AG08396 (cell line): ENCODE data around the gene PRR12.
"Not testable (repeated sequence)": the region's sequence is repeated elsewhere in the genome, so short reads cannot be mapped to it uniquely, and the experiment has no call there.

ENCODE experiments used
- DNase-seq: peaks from one replicate; pipeline ENCODE4 v3.0.0; 2012; ENCODE audit warnings: low spot score, mixed read lengths

PRR12 gene

DNA sequence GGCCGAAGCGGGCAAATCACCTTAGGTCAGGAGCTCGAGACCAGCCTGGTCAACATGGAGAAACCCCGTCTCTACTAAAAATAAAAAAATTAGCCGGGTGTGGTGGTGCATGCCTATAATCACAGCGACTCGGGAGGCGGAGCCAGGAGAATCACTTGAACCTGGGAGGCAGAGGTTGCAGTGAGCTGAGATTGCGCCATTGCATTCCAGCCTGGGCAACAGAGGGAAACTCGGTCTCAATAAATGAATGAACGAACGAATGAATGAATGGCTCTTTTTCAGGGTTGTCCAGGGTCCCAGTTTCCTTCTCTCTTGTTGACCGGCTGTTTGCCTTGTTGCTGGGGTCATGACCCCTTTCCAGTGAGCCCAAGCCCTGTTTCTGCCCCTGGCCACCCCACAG lies 26.9 kb downstream of the PRR12 start:
- DNase-seq = not testable (repeated sequence)

DNA sequence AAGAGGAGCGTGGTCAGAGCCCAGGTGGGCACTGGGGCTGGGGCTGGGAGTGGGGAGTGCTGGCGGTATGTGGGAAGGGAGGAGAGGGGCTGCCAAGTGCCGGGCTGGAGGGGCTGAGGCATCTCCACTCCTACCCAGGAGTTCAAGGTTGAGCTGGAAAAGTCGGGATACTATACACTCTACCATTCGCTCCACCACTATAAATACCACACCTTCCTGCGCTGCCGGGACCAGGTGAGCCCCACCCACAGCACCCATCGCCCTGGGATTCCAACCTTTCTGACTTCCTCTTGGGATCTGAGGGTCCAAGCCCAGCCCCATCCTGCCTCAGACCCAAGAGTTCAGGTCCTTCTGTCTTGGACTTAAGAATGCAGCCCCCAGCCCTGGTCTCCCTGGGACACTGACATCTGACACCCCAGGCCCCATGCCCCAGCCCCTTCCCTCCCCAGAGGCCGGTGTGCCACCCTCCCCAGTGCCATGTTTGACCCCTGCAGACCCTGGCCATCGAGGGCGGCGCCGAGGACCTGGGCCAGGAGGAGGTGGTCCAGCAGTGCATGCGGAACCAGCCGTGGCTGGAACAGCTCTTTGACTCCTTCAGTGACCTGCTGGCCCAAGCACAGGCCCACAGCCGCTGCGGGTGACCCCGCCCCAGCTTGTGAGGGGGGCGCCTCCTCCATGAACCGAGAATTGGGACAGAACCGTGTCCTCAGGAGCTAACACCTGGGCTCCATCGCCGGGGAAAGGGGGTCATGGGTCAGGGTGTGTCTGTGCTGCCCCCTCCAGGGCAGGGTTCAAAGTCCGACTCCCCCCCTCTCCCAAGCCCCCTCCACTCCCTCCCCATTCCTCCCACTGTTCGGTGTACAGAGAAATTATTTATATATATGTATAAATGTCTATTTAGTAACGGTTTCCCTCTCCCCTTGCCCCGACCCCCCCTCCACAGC lies 34.3 kb downstream of the PRR12 start:
- no peak for DNase-seq

DNA sequence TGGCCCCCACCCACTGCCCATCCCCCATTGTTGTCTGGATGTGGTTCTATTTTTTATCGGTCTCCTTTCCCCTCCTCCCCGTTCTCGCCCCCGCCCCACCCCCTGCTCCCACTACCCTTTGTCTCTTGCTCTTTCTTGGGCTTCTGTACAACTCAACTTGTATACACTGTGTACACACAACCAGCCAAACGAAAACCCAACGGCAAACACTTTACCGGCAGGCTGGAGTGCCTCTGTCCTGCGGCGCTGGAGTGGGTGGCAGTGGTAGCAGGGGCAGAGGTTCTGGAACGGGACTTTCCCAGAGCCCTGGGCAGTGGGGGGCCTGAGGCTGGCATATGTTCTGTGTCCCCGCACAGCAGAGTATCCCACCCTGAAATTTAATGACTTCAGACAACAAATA lies 35.2 kb downstream of the PRR12 start:
- DNase-seq = no peak

DNA sequence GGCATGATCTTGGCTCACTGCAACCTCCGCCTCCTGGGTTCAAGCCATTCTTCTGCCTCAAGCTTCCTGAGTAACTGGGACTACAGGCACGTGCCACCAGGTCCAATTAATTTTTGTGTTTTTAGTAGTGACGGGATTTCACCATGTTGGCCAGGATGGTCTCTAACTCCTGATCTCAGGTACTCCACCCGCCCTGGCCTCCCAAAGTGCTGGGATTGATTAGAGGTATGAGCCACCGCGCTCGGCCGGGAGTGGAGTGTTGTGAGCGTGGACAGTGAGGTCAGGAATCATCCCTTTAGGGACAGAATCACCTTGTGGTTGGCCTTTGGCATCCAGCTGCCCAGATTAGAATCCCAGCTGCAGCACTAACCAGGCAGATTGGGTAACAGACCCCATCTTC lies 38.7 kb downstream of the PRR12 start:
- no peak for DNase-seq

DNA sequence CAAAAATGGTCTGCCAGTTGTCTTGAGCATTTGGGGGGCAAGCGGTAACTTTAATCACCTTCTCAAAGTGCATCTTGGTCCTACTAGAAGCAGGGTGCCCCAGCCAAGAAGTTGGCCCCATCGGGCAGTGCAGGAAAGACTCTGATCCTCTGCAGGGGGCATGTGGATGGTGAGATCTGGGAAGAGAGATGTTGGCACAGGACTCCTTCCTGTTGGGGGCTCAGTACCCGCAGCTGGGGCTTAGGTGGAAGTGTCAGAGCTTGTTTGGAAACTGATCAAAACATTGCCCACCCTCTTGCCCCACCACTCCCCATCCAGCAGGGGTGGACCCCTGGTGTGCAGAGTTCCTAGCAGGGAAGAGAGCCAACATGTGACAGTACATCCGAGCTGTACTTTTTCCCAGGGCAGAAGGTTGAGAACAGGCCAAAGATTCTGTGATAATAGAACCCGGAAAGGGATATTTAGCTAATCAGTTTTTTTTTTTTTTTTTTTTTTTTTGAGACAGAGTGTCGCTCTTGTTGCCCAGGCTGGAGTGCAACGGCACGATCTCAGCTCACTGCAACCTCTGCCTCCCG lies 40.1 kb downstream of the PRR12 start:
- no peak for DNase-seq

DNA sequence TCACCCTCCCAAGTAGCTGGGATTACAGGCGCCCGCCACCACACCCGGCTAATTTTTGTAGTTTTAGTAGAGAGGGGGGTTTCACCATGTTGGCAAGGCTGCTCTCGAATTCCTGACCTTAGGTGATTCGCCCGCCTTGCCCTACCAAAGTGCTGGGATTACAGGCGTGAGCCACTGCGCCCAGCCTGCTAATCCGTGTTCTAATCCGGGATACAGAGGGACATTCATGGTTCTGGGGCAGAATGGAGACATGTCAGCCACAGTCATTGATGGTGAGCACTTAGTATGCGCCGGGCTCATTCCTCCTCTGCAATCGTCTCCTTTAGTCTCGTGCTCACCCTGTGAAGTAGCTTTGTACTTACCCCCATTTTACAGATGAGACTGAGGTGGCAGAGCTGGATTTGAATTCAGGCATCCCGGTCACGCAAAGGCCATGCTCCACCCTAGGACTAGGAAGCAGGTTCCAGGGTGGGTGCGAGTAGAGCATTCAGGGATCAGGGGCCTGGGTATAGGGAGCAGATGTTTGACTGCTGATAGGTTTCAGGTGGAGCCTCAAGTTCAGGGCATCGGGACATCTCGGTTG lies 40.7 kb downstream of the PRR12 start:
- no peak for DNase-seq

DNA sequence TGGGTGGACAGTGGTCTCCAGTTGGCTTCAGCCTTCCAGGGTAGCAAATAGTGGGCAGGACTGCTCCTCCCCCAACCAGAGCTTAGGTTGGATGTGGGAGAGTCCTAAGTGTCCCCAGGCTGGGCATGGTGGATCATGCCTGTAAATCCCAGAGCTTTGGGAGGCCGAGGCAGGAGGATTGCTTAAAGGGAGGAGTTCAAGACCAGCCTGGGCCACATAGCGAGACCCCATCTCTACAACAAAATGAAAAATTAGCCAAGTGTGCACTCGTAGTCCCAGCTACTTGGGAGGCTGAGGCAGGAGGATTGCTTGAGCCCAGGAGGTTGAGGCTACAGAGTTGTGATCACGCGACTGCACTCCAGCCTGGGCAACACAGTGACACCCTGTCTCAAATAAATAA lies 41.6 kb downstream of the PRR12 start:
- DNase-seq = no peak

DNA sequence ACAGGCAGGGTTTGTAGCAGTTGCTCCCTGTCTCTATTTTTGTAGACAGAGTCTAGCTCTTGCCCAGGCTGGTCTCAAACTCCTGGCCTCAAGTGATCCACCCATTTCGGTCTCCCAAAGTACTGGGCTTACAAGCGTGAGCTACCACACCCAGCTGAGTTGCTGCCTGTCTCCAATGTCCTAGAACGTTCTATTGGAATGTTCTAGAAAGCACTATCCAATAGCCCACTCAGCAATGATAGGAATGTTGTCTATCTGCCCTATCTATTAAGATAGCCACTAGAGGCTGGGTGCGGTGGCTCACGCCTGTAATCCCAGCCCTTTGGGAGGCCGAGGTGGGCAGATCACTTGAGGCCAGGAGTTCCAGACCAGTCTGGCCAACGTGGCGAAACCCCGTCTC lies 42.3 kb downstream of the PRR12 start:
- DNase-seq = not testable (repeated sequence)

DNA sequence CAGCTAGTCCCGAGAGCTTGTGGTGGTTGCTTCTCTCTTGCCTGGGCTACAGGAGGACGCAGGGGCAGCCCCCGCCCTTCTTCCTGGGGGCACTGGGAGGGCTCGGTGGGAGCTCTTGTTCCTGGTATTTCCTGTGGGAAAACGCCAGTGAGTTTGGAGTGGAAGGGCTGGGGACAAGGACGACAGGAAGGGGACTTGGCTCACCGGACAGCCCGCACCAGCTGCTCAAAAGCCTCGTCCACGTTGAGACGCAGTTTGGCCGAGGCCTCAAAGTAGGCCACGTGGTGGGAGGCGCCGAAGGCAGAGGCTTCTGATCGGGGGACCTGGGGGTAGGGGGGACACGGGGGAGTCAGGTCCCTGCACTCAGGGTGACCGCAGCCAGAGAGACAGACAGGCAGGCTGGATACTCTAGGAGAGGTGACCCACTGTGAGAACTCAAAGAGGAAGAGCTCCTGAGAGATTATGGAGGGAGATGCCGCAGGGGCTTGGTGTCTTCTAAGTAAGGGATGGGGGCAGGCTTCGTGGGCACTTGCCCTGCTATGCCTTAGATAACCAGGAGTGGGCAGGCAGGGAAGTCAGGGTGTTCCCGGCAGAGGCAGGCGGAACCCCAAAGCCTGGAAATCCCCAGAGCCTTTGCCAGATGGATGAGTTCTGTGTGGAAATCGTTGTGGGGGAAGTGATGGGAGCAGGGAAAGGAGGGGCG lies 44.7 kb downstream of the PRR12 start:
- no peak for DNase-seq

DNA sequence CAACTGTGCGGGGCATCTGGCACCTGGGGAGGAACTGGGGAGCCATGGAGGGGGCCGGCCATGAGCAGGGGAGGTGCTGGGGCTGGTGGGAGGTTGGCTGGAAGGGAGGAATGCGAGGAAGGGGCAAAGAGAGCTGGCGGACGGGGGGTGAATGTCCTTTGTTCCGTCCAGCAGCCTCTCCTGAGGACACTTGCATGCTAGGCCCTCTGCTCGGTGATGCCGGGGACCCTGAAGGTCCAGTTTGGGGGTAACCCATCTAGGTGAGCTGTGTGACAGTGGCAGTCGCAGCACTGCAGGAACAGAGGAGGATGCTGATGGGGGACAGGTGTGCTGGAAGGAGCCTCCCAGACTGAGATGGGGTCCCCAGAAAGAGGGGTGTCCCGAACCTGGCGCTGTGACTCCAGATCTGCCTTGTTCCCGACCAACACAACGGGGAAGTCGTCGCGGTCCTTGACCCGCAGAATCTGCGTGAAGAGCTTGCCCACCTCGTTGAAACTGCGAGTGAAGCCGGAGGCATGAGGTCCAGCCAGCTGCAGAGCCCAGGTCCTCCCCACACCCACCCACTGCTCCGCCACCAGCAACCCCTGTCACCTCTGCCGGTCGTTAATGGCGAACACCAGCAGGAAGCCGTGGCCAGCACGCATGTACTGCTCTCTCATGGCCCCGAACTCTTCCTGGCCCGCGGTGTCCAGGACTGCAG lies 45.4 kb downstream of the PRR12 start:
- no peak for DNase-seq

DNA sequence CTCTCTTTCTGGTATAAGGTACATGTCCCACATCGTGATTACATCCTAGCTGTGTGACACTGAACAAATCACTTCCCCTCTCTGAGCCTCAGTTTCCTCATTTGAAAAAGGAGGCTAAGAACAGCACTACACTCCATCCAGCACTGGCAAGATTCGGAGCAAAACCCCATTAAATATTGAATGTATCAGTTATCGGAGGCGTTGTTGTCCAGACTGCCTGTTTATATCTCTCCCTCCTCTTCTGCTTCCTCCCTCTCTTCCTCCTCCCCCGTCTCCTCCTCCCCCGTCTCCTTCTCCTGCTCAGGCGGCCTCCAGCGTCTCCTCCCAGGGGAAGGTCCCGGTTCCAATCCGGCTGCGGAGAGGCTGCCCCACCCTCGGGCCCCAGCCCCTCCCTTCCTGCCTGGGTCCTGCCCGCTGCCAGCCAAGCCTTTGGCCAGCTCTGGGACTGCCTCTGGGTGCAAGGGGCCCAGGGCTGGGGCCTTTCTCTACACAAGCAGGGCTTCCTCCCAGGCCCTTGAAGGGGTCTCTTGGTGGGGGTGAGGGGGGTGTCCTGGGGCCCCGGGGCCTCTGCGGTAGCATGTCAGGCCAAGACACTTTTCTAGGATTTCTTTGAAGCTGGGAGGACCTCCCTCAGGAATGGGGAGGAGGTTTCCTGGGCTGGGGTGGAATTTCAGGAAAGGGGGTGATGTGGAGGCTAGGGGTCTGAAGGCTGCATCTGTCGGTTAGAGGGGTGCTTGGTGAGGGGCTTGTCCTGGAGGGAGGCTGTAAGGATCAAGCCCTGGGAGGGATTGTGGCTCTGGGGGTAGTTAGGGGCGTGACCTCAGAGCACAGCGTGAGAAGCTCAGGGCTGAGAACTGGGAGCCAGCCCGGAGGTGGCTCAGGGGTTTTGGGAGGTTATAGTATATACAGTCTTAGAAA lies 47.1 kb downstream of the PRR12 start:
- peak; percentile 87 for DNase-seq

DNA sequence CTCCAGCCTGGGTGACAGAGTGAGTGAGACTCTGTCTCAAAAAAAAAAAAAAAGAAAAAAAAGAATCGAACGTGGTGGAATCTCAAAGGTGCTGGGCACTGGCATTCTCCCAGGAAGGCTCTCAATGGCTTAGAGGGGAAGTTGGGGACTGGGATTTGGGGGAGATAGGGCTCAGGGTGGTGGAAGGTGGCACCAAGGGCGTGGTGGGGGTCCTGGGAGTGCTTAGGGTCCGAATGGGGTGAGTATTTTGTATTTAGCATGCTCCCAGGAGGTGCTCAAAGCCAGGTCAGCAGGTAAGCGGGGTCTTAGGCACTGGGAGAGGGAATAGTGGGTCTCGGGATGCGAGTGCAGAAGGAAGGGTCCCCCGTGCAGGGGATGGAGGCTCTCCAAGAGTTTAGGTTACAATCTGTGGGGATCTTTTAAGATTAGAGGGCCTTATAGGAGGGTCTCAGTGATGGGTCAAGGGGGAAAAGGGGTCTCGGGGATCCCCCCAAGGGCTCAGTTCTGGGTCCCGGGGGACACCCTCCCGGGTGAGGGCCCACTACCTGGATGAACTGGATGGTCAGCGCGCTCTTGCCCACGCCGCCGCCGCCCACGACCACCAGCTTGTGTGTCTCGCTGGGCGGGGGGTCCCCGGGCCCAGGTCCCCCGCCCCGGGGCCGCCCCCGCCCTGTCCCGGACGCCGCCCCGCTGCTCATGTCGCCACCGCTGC lies 48.6 kb downstream of the PRR12 start:
- no peak for DNase-seq

DNA sequence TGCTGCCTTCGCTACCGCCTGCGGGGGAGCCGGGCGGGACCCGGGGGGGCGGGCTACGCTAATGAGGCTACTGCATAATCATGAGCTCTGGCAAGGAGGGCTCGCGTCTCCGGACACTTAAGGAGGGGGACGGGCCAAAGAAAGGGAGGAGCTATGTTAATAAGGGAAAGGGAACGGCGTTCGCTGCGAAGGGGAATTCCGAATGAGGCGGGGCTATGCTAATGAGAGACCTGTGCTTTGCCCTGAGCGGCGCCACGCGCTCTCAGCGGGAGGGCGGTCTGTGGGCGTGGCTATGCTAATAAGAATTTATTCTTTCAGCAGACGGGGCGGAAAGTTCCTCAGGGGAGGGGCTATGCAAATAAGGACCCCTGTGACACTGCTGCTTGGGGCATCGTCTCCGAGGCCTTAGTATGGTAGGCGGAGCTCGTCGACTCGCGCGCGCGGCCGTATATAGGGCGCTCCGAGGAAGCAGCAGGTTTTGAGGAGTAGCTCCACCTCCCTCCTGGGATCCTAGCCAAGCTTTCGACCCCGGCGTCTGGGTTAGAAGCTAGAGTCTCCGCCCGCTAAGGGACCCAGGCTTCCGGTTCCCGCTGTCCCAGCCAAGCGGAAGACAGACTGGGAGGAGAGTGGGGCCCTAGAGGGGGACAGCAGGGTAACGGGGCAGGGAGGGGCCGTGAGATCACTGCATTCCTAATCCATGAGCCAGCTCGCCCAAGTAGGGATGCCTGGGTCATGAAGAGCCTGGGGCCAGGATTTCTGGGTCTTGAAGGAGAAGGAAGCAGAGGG lies 49.3 kb downstream of the PRR12 start, which contains the start of gene RRAS:
TSS of gene RRAS (minus strand) at position 31 of the 786 bp plus-strand sequence. CDS start 45 bp downstream, outside the sequence.
- DNase-seq = peak; percentile 97

DNA sequence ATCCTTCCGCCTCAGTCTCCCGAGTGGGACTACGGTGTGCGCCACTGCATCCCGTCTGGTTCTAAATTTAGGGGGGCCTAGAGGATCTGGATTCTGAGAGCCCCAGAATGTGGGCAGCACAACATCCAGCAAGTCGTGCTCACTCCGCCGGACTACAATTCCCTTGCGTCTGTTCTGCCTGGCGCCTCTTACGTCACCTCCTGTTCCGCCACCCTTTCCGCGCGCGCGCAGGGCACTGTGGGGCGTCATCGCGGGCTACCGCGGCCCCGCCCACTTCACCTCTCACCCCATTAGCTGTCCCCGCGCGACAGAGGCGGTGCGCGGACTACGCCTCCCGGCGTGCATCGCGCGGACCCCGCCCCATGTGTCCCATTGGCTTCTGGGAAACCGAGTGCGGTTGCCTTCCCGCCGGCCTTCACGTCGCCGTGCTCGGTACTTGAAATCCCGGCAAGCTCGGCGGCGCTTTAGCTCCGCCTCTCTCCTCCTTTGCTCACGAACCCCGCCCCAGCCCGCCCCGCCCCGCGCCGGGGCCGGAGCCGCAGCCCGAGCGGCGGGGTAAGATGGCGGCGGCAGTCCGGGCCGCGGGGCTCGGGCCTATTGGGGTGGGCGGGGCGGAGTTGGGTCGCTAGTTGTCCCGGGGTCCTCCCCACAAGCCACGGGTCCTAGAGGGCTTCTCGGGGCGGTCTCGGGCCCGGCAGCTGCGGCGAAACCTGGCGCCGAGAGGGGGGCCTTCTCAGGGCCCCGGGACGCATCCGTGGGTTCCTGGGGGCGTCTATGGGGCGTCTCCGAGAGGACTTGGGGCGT lies 50.9 kb downstream of the PRR12 start, which contains the start of gene SCAF1:
TSS of gene SCAF1 (plus strand) at position 522 of the 804 bp plus-strand sequence. CDS start 2,818 bp downstream, outside the sequence.
- peak; percentile 98 for DNase-seq

DNA sequence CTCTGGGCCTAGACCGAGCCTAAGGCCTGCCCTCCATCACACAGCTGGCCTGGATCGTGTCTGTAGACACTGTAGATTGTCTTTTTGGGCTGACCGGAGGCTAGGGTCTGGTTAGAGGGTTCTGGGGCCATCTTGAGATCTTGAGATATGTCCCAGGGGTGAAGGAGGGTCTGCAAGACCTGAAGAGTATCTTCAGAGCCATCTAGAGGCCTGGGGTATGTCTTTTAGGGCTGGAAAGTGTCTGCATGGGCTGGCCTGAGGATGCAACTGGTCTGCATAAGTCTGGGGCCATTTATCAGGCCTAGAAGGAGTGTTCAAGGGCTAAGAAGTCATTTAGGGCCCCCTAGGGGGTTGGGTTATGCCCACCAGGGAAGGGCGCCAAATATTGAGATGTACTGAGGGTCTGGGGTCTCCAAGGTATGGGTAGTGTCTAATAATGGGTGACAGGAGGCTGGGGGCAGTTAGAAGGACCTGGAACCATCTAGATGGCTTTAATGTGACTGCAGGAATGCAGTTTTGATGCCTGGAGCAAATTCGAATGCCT lies 51.6 kb downstream of the PRR12 start:
- DNase-seq = no peak

DNA sequence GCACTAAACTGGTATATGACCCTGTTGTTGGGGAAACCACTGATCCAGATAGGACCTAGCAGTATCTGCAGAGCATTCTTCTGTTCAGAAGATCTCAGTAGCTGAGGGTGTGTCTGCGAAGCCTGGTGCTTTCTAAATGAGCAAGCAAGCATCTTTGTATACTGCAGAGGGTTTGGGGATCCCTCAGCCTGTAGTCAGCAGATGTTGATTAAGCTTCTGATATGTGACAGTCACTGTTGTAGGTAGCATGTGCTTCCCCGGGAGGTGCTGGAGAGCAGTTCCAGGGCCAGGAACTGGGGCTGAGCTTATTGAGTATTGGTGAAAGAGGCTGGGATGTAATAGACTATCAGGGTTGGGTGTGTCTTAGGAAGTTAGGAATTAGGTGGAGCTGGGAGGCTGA lies 52.5 kb downstream of the PRR12 start:
- DNase-seq = no peak

DNA sequence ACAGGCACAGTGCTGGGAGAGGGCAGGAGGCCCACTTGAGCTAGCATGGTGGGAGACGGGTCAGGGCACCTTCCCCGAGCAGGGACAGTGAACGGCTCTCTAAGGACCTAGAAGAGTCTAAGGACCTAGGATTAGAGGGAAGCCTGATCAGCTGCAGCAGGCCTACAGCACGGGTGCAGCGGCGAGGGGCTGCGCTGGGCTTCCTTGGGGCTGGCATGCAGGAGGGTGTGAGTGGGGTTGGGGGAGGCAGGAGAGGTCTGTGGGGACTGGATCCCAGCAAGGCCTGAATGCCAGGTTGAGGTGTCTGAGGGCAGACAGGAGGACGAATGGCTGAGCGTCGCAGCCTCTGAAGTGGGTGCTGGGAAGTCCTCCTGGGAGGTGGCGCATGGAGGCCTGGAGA lies 54.6 kb downstream of the PRR12 start:
- DNase-seq = no peak

DNA sequence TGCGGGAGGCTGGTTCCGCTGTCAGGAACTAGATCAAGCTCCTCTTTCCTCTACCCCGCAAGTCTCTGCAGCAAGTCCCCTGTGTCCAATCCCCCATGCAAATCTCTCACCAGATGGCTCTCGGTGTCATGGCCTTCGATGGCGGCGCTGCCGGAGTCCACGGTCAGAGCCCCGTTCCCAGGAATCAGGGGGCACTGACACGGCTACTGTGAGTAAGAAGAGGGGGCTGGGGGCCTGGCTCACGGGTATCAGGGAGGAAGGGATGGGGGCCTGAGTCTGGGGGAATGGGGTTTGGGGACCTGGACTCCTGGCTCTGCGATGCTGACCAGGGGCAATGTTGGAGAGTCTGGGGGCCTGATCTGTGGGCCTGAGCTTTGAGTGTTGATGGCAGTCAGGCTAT lies 55.0 kb downstream of the PRR12 start:
- no peak for DNase-seq
